ENCODE measurements around the gene EFCAB11. TPM values are rescaled to one million over a fixed set of nuclear protein-coding genes. Genes with fewer than 3 reads are reported as not detected.

The EFCAB11 gene
- total and polyA plus RNA-seq, 2 donors (not counting 1 experiment from before 2014, with no cell fraction given), result 4.2 to 13.8 TPM

DNA sequence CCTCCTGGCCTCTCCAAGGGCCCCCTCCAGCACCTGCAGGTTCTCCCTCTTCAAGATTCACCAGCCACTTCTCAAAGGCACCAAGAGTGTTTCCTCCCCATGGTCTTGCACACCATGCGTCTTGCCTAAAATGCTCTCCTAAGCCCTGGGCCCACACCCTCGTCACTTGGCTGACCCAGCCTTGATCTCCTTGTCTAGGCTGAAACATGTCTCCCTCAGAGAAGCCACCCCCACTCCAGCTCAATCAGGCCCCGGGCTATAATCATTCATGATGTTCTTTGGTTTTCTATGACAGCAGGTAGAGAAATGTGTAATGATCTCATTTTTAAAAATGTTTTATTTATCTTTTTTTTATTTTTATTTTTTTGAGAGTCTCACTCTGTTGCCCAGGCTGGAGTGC, 88.1 kb downstream of the EFCAB11 start:
- Mint-ChIP-seq H3K4me3 (no peak overlapping the region), H3K4me1 (no peaks in the 10 kb centered on the region), H3K9me3 (ENCODE audit: insufficient read depth) (no peaks in the 10 kb centered on the region), H3K27me3 (no peaks in the 10 kb centered on the region), H3K27ac (no peak overlapping the region)
- DNase-seq (no peak), ATAC-seq (ENCODE audit: low read depth) (no peak)
- TF ChIP-seq EZH2 (IDR thresholded peaks at IDR 0.05; ENCODE audit: borderline replicate concordance, insufficient read depth, low read depth, low read length, poor library complexity, severe bottlenecking) (no peak), CTCF (IDR thresholded peaks at IDR 0.05) (no peak)
- Histone ChIP-seq H3K4me1 (ENCODE audit: control insufficient read depth in 2 of 2, insufficient read depth in 2 of 2, low read length in 2 of 2) (no peaks in the 10 kb centered on the region), H3K27me3 (replicated peaks in 1 of 4; ENCODE audit: control extremely low read depth in 1 of 4, control insufficient read depth in 3 of 4, insufficient read depth in 4 of 4, low read length in 3 of 4) (no peaks in the 10 kb centered on the region), H3K27ac (ENCODE audit: low read length in 2 of 2) (no peak overlapping the region), H2AFZ (ENCODE audit: insufficient read depth, low read depth, low read length, poor library complexity, severe bottlenecking) (no peak overlapping the region), H3K36me3 (replicated peaks in 1 of 2; ENCODE audit: control extremely low read depth in 1 of 2, control insufficient read depth in 1 of 2, extremely low read depth in 1 of 2, insufficient read depth in 2 of 2, low read length in 1 of 2) (no peaks in the 10 kb centered on the region), H4K20me1 (ENCODE audit: control insufficient read depth, insufficient read depth, low read length, poor library complexity, severe bottlenecking) (no peaks in the 10 kb centered on the region), H3K9me3 (ENCODE audit: control extremely low read depth in 1 of 3, control insufficient read depth in 2 of 3, insufficient read depth in 1 of 3, low read length in 2 of 3) (peaks cover 2 to 9% (median 8%) of the 10 kb centered on the region in 3 donors), H3K9ac (ENCODE audit: low read length) (no peak overlapping the region), H3K4me3 (ENCODE audit: control extremely low read depth in 1 of 5, extremely low read depth in 1 of 5, insufficient read depth in 1 of 5, low read depth in 2 of 5, low read length in 4 of 5) (no peak overlapping the region), H3K79me2 (ENCODE audit: control insufficient read depth, insufficient read depth, low read length) (no peaks in the 10 kb centered on the region), H3K4me2 (replicated peaks; ENCODE audit: low read depth, low read length, poor library complexity, severe bottlenecking) (no peak overlapping the region)
- intact Hi-C loops (cut with micrococcal nuclease), result no loop called here
- WGBS (ENCODE audit: insufficient coverage), result 100% methylated on average over 2 of the region's 3 CpGs
- POLR2A ChIA-PET, result no interaction called here
- CTCF ChIA-PET, result no interaction called here

DNA sequence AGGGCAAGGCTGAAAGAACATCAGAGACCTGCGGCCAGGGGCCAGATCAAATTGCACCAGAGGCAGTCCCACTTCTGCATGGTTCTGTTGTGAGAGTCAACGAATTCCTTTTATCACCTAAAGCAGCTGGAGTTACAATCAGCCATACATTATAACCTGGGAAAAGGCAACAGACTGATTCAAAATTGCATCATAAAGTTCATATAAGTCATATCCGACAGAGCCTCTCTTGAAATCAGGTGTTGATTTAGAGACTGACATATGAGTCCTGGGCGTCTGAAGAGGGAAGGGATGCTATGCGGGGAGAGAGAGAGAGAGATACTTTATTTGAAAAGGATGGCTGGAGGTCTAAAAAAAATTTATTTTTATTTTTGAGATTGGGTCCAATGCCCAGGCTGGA, 89.4 kb downstream of the EFCAB11 start:
- H3K9me3 ChIP-seq (ENCODE audit: control extremely low read depth in 1 of 3, control insufficient read depth in 2 of 3, insufficient read depth in 1 of 3, low read length in 2 of 3), result peaks cover 3 to 10% (median 8%) of the 10 kb centered on the region in 3 donors
- H3K4me2 ChIP-seq (replicated peaks; ENCODE audit: low read depth, low read length, poor library complexity, severe bottlenecking), result no peak overlapping the region
- no peaks in the 10 kb centered on the region for H3K4me1 ChIP-seq (ENCODE audit: control insufficient read depth in 2 of 2, insufficient read depth in 2 of 2, low read length in 2 of 2)
- 86% methylated on average over 3 of the region's 5 CpGs for WGBS (ENCODE audit: insufficient coverage)
- H3K9me3 Mint-ChIP-seq (ENCODE audit: insufficient read depth), result no peaks in the 10 kb centered on the region
- H3K27me3 ChIP-seq (replicated peaks in 1 of 4; ENCODE audit: control extremely low read depth in 1 of 4, control insufficient read depth in 3 of 4, insufficient read depth in 4 of 4, low read length in 3 of 4), result no peaks in the 10 kb centered on the region
- no peak overlapping the region for H3K9ac ChIP-seq (ENCODE audit: low read length)
- H3K27ac Mint-ChIP-seq, result no peak overlapping the region
- no peaks in the 10 kb centered on the region for H3K27me3 Mint-ChIP-seq
- H3K4me3 ChIP-seq (ENCODE audit: control extremely low read depth in 1 of 5, extremely low read depth in 1 of 5, insufficient read depth in 1 of 5, low read depth in 2 of 5, low read length in 4 of 5), result no peak overlapping the region
- ChIA-PET POLR2A (no interaction called here), CTCF (no interaction called here)
- TF ChIP-seq CTCF (IDR thresholded peaks at IDR 0.05), result no peak
- TF ChIP-seq EZH2 (IDR thresholded peaks at IDR 0.05; ENCODE audit: borderline replicate concordance, insufficient read depth, low read depth, low read length, poor library complexity, severe bottlenecking), result no peak
- DNase-seq, result no peak
- no peaks in the 10 kb centered on the region for H3K4me1 Mint-ChIP-seq
- intact Hi-C loops (cut with micrococcal nuclease), result no loop called here
- no peaks in the 10 kb centered on the region for H3K36me3 ChIP-seq (replicated peaks in 1 of 2; ENCODE audit: control extremely low read depth in 1 of 2, control insufficient read depth in 1 of 2, extremely low read depth in 1 of 2, insufficient read depth in 2 of 2, low read length in 1 of 2)
- no peak overlapping the region for H3K27ac ChIP-seq (ENCODE audit: low read length in 2 of 2)
- H3K79me2 ChIP-seq (ENCODE audit: control insufficient read depth, insufficient read depth, low read length), result no peaks in the 10 kb centered on the region
- no peak overlapping the region for H3K4me3 Mint-ChIP-seq
- no peak for ATAC-seq (ENCODE audit: low read depth)
- no peak overlapping the region for H2AFZ ChIP-seq (ENCODE audit: insufficient read depth, low read depth, low read length, poor library complexity, severe bottlenecking)
- H4K20me1 ChIP-seq (ENCODE audit: control insufficient read depth, insufficient read depth, low read length, poor library complexity, severe bottlenecking), result no peaks in the 10 kb centered on the region

Data from B cell (primary cell).